AG04450 (cell line): Measurements from ENCODE around the gene SPAG7. TPM values are rescaled to one million over a fixed set of nuclear protein-coding genes. Genes with fewer than 3 reads are reported as not detected.

Experiments
- CTCF ChIA-PET: fragments of 300-600, 350-600 bp; formaldehyde crosslinking; extraction: SDS; loops from one replicate; lab custom pipeline; 2022; ENCODE audit warnings: antibody characterized with exemption, inconsistent platforms; lab: Charles Lee
- POLR2A ChIA-PET: fragments of 350-600 bp; formaldehyde crosslinking; extraction: SDS; loops from one replicate; lab custom pipeline; 2021; ENCODE audit warnings: antibody characterized with exemption, inconsistent platforms; lab: Yijun Ruan, JAX
- DNase-seq: peaks from one replicate; pipeline ENCODE4 v3.0.0-alpha.2; 2011; ENCODE audit warnings: low read depth, low spot score
- H3K27ac ChIP-seq: one replicate; pipeline ENCODE4 v1.5.1; 2012; ENCODE audit warnings: low read depth, low read length, control low read depth
- H3K27me3 ChIP-seq: one replicate; pipeline ENCODE4 v1.6.0; 2012; ENCODE audit warnings: low read length; ENCODE audit not compliant: control insufficient read depth, insufficient read depth
- H3K4me3 ChIP-seq: 2 replicates; pipeline ENCODE4 v1.5.1; 2011; ENCODE audit warnings: mild to moderate bottlenecking, low read depth, low read length, control low read depth
- H3K9me3 ChIP-seq: 2 replicates; pipeline ENCODE4 v1.5.1; 2012; ENCODE audit warnings: low read length; ENCODE audit not compliant: control insufficient read depth, insufficient read depth
- polyA plus RNA-seq: library from polyadenylated mRNA; depleted of rRNA; stranded (reverse); fragments of >200 nt; gene quantifications from 2 replicates; pipeline ENCODE4 v1.2.3, GENCODE V29; 2011
- TF ChIP-seq, protein P1 (sequence below): IDR thresholded peaks from 2 replicates; pipeline ENCODE4 v1.5.1; 2011; ENCODE audit warnings: low read depth, low read length, control low read depth, inconsistent platforms

SPAG7 gene
- polyA plus RNA-seq, 1 experiment, result 71.1 TPM

DNA sequence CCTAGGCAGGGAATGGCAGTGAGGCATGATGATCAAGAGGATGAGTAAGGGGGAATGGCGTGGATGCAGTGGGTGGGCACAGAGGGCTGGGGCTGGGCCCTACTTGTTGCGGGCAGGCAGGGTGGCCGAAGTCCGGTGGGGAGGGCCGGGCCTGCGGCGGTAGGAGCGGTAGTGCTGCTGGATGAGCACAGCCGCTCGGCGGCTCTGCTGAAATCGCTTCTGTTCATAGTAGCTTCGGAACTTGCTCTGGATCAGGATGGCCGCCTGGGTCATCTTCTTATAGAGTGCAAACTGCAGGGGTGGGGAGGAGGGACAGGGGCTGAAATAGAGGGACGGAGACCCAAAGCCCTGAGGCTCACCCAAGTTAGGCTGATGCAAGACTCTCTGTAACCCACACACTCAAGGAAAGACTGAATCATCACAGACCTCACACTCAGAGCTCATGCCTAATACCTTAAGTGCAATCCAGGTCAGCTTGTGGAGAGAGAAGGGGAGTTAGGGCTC, 1.5 kb upstream of the SPAG7 start:
- ChIA-PET POLR2A (interaction anchor here (0.5 to 5.6 kb wide), 6 partner anchors 20 to 173 kb away, joined by 3 to 128 read pairs (median 4); partner anchors contain the start of genes ENO3, KIF1C, PFN1 and RNF167), CTCF (interaction anchor here (1.8 kb wide), 1 partner anchor 60 kb away, joined by 5 read pairs; no protein-coding TSS in a partner anchor)
- peak; percentile 85 for DNase-seq
- peak overlapping the region; percentile 78 for H3K4me3 ChIP-seq
- peak overlapping the region; percentile 98 for H3K27ac ChIP-seq
- no peaks in the 10 kb centered on the region for H3K27me3 ChIP-seq
- TF ChIP-seq, protein P1, sequence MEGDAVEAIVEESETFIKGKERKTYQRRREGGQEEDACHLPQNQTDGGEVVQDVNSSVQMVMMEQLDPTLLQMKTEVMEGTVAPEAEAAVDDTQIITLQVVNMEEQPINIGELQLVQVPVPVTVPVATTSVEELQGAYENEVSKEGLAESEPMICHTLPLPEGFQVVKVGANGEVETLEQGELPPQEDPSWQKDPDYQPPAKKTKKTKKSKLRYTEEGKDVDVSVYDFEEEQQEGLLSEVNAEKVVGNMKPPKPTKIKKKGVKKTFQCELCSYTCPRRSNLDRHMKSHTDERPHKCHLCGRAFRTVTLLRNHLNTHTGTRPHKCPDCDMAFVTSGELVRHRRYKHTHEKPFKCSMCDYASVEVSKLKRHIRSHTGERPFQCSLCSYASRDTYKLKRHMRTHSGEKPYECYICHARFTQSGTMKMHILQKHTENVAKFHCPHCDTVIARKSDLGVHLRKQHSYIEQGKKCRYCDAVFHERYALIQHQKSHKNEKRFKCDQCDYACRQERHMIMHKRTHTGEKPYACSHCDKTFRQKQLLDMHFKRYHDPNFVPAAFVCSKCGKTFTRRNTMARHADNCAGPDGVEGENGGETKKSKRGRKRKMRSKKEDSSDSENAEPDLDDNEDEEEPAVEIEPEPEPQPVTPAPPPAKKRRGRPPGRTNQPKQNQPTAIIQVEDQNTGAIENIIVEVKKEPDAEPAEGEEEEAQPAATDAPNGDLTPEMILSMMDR, result no peak
- H3K9me3 ChIP-seq, result peaks cover 5% of the 10 kb centered on the region; the same call in 1 of the 2 replicates

GRCh38 chr17:4968486-4969046, 949 bp upstream of the SPAG7 start:
- CTCF ChIA-PET, result interaction anchor here (0.5 to 1.8 kb wide), 2 partner anchors 48 to 59 kb away, joined by 5 read pairs; no protein-coding TSS in a partner anchor
- Histone ChIP-seq H3K27me3 (no peaks in the 10 kb centered on the region), H3K9me3 (peaks cover 5% of the 10 kb centered on the region; the same call in 1 of the 2 replicates), H3K27ac (peak overlapping the region; percentile 98), H3K4me3 (peak overlapping the region; percentile 78)
- TF ChIP-seq, protein P1, result no peak
- POLR2A ChIA-PET, result interaction anchor here (1.0 to 5.6 kb wide), 7 partner anchors 10 to 173 kb away, joined by 3 to 128 read pairs (median 3); partner anchors contain the start of genes ENO3, INCA1, KIF1C and PFN1
- DNase-seq, result no peak

GRCh38 chr17:4966844-4967538, 626 bp downstream of the SPAG7 start:
- ChIA-PET CTCF (interaction anchor here (0.9 to 2.6 kb wide), 3 partner anchors 14 to 95 kb away, joined by 3 to 11 read pairs (median 7); no protein-coding TSS in a partner anchor), POLR2A (interaction anchor here (0.6 to 5.6 kb wide), 11 partner anchors 10 to 824 kb away, joined by 3 to 128 read pairs (median 6); partner anchors contain the start of genes CAMTA2, ENO3, GP1BA and INCA1)
- DNase-seq, result peak; percentile 99
- H3K27ac ChIP-seq, result peak overlapping the region; percentile 98
- H3K4me3 ChIP-seq, result peak overlapping the region; percentile 84
- H3K27me3 ChIP-seq, result no peaks in the 10 kb centered on the region
- TF ChIP-seq, protein P1, result no peak
- peaks cover 5% of the 10 kb centered on the region; the same call in 1 of the 2 replicates for H3K9me3 ChIP-seq

- DNase-seq, result no peak
- Histone ChIP-seq H3K27ac (no peak overlapping the region), H3K9me3 (peaks cover 5% of the 10 kb centered on the region; the same call in 1 of the 2 replicates), H3K4me3 (no peak overlapping the region), H3K27me3 (no peaks in the 10 kb centered on the region)
- ChIA-PET POLR2A (interaction anchor here (0.9 to 5.6 kb wide), 4 partner anchors 8 to 56 kb away, joined by 4 to 128 read pairs (median 40); partner anchors contain the start of genes ENO3, PFN1, RNF167 and SLC25A11), CTCF (interaction anchor here (2.6 kb wide), 1 partner anchor 56 kb away, joined by 11 read pairs; no protein-coding TSS in a partner anchor)
- TF ChIP-seq, protein P1, result no peak
Measured at GRCh38 chr17:4965311-4965986, 2.2 kb downstream of the SPAG7 start.
